ENCODE measurements around the gene CNGB1. TPM values are rescaled to one million over a fixed set of nuclear protein-coding genes. Genes with fewer than 3 reads are reported as not detected.

Gene CNGB1
- total RNA-seq, 1 experiment from 2014 or later, result not detected

DNA sequence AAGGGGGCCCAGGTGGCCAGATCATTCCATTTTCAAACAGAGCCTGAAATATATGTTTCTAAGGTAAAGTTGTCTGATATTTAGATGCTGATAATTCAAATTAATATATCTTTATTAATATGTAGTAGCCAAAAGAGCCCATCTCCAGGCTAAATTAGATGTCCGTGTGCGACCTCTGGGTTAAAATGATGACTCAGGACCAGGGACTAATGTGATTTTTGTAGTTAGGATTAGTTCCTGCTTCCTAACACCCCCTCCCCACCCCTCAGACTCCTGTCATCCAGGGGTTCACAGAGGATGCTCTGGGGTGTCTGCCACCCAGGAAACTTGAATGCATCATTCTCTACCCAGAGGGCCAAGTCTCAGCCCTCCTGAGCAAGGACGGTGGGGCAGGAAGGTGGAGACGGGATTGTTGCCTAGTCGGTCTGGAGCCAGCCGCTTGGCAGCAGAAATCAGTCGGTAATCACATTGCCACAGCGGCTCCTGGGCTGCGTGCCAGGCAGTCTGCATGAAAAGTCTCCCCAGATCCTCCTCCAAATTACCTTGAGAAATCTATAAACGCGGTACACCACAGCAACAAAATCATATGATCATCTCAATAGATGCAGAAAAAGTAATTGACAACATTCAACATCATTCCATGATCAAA lies 29.8 kb downstream of the CNGB1 start:
- ChIA-PET CTCF (no interaction called here), POLR2A (no interaction called here)
- DNase-seq, result no peak
- peaks cover 3% of the 10 kb centered on the region for H3K27me3 Mint-ChIP-seq (ENCODE audit: insufficient read depth, unreplicated experiment)
- H3K4me1 Mint-ChIP-seq (ENCODE audit: low read depth, unreplicated experiment), result no peaks in the 10 kb centered on the region
- no peak overlapping the region for H3K27ac Mint-ChIP-seq (ENCODE audit: unreplicated experiment)
- Histone ChIP-seq H3K4me3 (ENCODE audit: low read depth, low read length) (no peak overlapping the region), H3K9me3 (no peaks in the 10 kb centered on the region), H3K27me3 (replicated peaks; ENCODE audit: control insufficient read depth, insufficient read depth, low read length) (no peaks in the 10 kb centered on the region; the same call in 1 of the 2 replicates), H3K36me3 (ENCODE audit: control insufficient read depth, insufficient read depth, low read length) (no peaks in the 10 kb centered on the region), H3K4me1 (no peaks in the 10 kb centered on the region)
- TF ChIP-seq, protein P1, sequence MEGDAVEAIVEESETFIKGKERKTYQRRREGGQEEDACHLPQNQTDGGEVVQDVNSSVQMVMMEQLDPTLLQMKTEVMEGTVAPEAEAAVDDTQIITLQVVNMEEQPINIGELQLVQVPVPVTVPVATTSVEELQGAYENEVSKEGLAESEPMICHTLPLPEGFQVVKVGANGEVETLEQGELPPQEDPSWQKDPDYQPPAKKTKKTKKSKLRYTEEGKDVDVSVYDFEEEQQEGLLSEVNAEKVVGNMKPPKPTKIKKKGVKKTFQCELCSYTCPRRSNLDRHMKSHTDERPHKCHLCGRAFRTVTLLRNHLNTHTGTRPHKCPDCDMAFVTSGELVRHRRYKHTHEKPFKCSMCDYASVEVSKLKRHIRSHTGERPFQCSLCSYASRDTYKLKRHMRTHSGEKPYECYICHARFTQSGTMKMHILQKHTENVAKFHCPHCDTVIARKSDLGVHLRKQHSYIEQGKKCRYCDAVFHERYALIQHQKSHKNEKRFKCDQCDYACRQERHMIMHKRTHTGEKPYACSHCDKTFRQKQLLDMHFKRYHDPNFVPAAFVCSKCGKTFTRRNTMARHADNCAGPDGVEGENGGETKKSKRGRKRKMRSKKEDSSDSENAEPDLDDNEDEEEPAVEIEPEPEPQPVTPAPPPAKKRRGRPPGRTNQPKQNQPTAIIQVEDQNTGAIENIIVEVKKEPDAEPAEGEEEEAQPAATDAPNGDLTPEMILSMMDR (IDR thresholded peaks at IDR 0.05; ENCODE audit: insufficient read depth in 1 of 2, low read depth in 1 of 2, low read length in 1 of 2, severe bottlenecking in 1 of 2, unreplicated experiment in 1 of 2), result no peak
- H3K4me3 Mint-ChIP-seq (ENCODE audit: unreplicated experiment), result no peak overlapping the region
- H3K9me3 Mint-ChIP-seq (ENCODE audit: unreplicated experiment), result no peaks in the 10 kb centered on the region
- BruUV-seq (replicated peaks), result no TSS peak
- intact Hi-C loops (cut with micrococcal nuclease; ENCODE audit: unreplicated experiment), result no loop called here
- H3K36me3 Mint-ChIP-seq (ENCODE audit: insufficient read depth, unreplicated experiment), result no peaks in the 10 kb centered on the region

DNA sequence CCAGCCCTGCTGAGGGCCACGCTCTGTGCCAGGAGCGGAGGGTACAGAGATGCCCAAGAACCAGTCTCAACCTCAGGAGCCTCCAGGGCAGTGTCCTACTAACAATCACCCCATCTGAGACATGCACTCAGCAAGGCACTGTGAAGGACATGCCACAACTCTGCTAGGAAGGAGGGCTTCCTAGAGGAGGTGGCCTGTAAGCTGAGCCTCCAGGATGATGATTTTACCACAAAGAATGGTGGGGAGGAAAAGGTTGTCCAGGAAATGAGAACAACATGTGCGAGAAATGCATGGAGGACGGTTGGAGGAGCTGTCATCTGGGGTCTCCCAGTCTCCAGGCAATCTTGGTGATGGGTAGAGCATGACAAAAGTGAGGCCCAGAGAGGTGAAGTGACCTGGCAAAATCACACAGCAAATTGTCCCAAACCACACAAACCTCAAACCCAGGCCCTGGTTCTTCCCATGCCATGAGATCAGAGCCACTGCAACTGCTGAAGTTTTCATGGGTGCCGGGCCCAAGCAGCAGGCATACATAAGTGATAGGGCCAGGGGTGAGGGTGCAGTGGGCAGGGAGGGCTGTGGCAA lies 30.5 kb downstream of the CNGB1 start:
- H3K36me3 Mint-ChIP-seq (ENCODE audit: insufficient read depth, unreplicated experiment), result no peaks in the 10 kb centered on the region
- intact Hi-C loops (cut with micrococcal nuclease; ENCODE audit: unreplicated experiment), result no loop called here
- no TSS peak for BruUV-seq (replicated peaks)

DNA sequence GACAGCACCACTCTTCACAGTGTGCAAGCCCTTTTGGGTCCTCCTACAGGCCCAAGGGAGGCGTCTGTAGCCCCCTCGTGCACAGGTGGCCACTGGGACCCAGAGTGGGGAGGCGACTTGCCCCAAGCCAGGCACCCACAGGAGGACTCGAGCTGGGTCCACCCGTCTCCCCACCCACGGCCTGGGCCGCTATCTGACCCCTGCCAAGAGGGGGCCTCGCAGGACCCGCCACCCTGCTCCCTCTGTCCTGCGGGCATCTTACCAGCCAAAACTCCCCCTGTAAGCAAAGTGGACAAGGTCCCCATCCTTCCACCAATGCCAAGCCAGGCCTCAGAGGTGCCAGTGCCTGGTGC lies 31.1 kb downstream of the CNGB1 start:
- no TSS peak for BruUV-seq (replicated peaks)
- Histone ChIP-seq H3K4me3 (ENCODE audit: low read depth, low read length) (no peak overlapping the region), H3K4me1 (no peaks in the 10 kb centered on the region), H3K9me3 (no peaks in the 10 kb centered on the region), H3K36me3 (ENCODE audit: control insufficient read depth, insufficient read depth, low read length) (no peaks in the 10 kb centered on the region), H3K27me3 (replicated peaks; ENCODE audit: control insufficient read depth, insufficient read depth, low read length) (no peaks in the 10 kb centered on the region; the same call in 1 of the 2 replicates)
- H3K9me3 Mint-ChIP-seq (ENCODE audit: unreplicated experiment), result no peaks in the 10 kb centered on the region
- H3K36me3 Mint-ChIP-seq (ENCODE audit: insufficient read depth, unreplicated experiment), result no peaks in the 10 kb centered on the region
- H3K27me3 Mint-ChIP-seq (ENCODE audit: insufficient read depth, unreplicated experiment), result peaks cover 3% of the 10 kb centered on the region
- no peak overlapping the region for H3K4me3 Mint-ChIP-seq (ENCODE audit: unreplicated experiment)
- TF ChIP-seq, protein P1 (IDR thresholded peaks at IDR 0.05; ENCODE audit: insufficient read depth in 1 of 2, low read depth in 1 of 2, low read length in 1 of 2, severe bottlenecking in 1 of 2, unreplicated experiment in 1 of 2), result no peak
- POLR2A ChIA-PET, result no interaction called here
- H3K4me1 Mint-ChIP-seq (ENCODE audit: low read depth, unreplicated experiment), result no peaks in the 10 kb centered on the region
- DNase-seq, result no peak
- CTCF ChIA-PET, result no interaction called here
- intact Hi-C loops (cut with micrococcal nuclease; ENCODE audit: unreplicated experiment), result no loop called here
- no peak overlapping the region for H3K27ac Mint-ChIP-seq (ENCODE audit: unreplicated experiment)

More for the DNA sequence above, 30.5 kb downstream of the CNGB1 start:
- H3K27me3 Mint-ChIP-seq (ENCODE audit: insufficient read depth, unreplicated experiment), result peaks cover 3% of the 10 kb centered on the region
- H3K27ac Mint-ChIP-seq (ENCODE audit: unreplicated experiment), result no peak overlapping the region
- no peaks in the 10 kb centered on the region for H3K9me3 Mint-ChIP-seq (ENCODE audit: unreplicated experiment)
- no peaks in the 10 kb centered on the region; the same call in 1 of the 2 replicates for H3K27me3 ChIP-seq (replicated peaks; ENCODE audit: control insufficient read depth, insufficient read depth, low read length)
- H3K4me3 ChIP-seq (ENCODE audit: low read depth, low read length), result no peak overlapping the region
- TF ChIP-seq, protein P1 (IDR thresholded peaks at IDR 0.05; ENCODE audit: insufficient read depth in 1 of 2, low read depth in 1 of 2, low read length in 1 of 2, severe bottlenecking in 1 of 2, unreplicated experiment in 1 of 2), result no peak
- no peaks in the 10 kb centered on the region for H3K4me1 Mint-ChIP-seq (ENCODE audit: low read depth, unreplicated experiment)
- ChIA-PET POLR2A (no interaction called here), CTCF (no interaction called here)
- no peaks in the 10 kb centered on the region for H3K9me3 ChIP-seq
- H3K36me3 ChIP-seq (ENCODE audit: control insufficient read depth, insufficient read depth, low read length), result no peaks in the 10 kb centered on the region
- no peak overlapping the region for H3K4me3 Mint-ChIP-seq (ENCODE audit: unreplicated experiment)
- H3K4me1 ChIP-seq, result no peaks in the 10 kb centered on the region
- no peak for DNase-seq

All from Caco-2 (cell line).